Immature natural killer cell (primary cell): ENCODE measurements around the gene WDR35. TPM values are rescaled to one million over a fixed set of nuclear protein-coding genes. Genes with fewer than 3 reads are reported as not detected.

Experiments
- DNase-seq, 3 donors: peaks; one replicate each; pipeline ENCODE4 v3.0.0; 2022; ENCODE audit warnings: mixed read lengths in 1 of 3
- H3K27ac Mint-ChIP-seq, 6 donors: one replicate each; pipeline ENCODE4 v1.8.0; 2020; ENCODE audit warnings: mixed read lengths in 6 of 6, mild to moderate bottlenecking in 5 of 6, inconsistent platforms in 4 of 6, moderate library complexity in 3 of 6
- H3K27me3 Mint-ChIP-seq, 3 donors: one replicate each; pipeline ENCODE4 v1.8.0; 2020 to 2021; ENCODE audit warnings: low read depth in 3 of 3, mild to moderate bottlenecking in 3 of 3, mixed read lengths in 3 of 3, moderate library complexity in 3 of 3, inconsistent platforms in 1 of 3
- H3K36me3 Mint-ChIP-seq, 3 donors: one replicate each; pipeline ENCODE4 v1.8.0; 2020; ENCODE audit warnings: mixed read lengths in 3 of 3, inconsistent platforms in 2 of 3, mild to moderate bottlenecking in 2 of 3
- H3K4me1 Mint-ChIP-seq, 2 donors: one replicate each; pipeline ENCODE4 v1.8.0; 2020; ENCODE audit warnings: inconsistent platforms in 2 of 2, mild to moderate bottlenecking in 2 of 2, mixed read lengths in 2 of 2, moderate library complexity in 1 of 2
- H3K4me3 Mint-ChIP-seq, 5 donors: one replicate each; pipeline ENCODE4 v1.8.0; 2020; ENCODE audit warnings: mild to moderate bottlenecking in 5 of 5, mixed read lengths in 5 of 5, inconsistent platforms in 3 of 5, moderate library complexity in 3 of 5
- H3K9me3 Mint-ChIP-seq, 6 donors: one replicate each; pipeline ENCODE4 v1.8.0; 2020; ENCODE audit warnings: mild to moderate bottlenecking in 6 of 6, mixed read lengths in 6 of 6, inconsistent platforms in 4 of 6, moderate library complexity in 3 of 6
- polyA plus RNA-seq, 3 donors: library from polyadenylated mRNA; unstranded; fragments of 300-500 nt; fragmentation: Illumina TruSeq; gene quantifications; one replicate each; pipeline ENCODE4 v1.2.3, GENCODE V29; 2021

Gene WDR35
- polyA plus RNA-seq, 3 donors from 2014 or later, result 2.3 to 2.7 (median 2.4) TPM

GRCh38 chr2:19876751-19877150 is 113.2 kb downstream of the WDR35 start:
- H3K9me3 Mint-ChIP-seq, result peaks cover 0 to 2% (median 0%) of the 10 kb centered on the region in 6 donors
- peaks cover 0 to 26% (median 11%) of the 10 kb centered on the region in 3 donors for H3K36me3 Mint-ChIP-seq
- no peak overlapping the region for H3K4me3 Mint-ChIP-seq
- no peak for DNase-seq
- H3K27ac Mint-ChIP-seq, result no peak overlapping the region
- H3K4me1 Mint-ChIP-seq, result no peaks in the 10 kb centered on the region
- H3K27me3 Mint-ChIP-seq, result no peaks in the 10 kb centered on the region

GRCh38 chr2:19875280-19875679 is 114.6 kb downstream of the WDR35 start:
- no peaks in the 10 kb centered on the region for H3K27me3 Mint-ChIP-seq
- DNase-seq, result no peak

DNA sequence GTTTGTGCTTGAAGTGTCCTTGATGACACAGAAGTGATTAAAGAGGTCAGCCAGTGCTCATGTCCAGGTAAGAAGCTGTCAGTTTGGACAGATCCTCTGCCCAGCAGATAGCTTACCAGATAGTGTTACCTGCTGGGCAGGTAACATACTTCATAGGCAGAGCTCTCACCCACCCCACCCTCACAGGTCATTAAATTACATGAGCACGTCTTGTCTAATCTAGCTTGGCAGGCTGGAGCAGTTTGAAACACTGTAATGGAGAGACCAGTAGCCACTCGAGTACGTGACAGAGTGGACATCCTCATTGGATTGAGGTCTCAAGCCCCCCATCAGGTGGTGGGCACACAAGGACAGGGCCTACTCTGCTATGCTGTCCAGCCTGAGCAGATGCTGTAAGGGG is 115.2 kb downstream of the WDR35 start:
- DNase-seq, result no peak
- Mint-ChIP-seq H3K36me3 (peaks cover 0 to 22% (median 11%) of the 10 kb centered on the region in 3 donors), H3K4me1 (peaks cover 9 to 11% of the 10 kb centered on the region in 2 donors)

More at GRCh38 chr2:19875280-19875679, 114.6 kb downstream of the WDR35 start:
- peaks cover 4 to 6% of the 10 kb centered on the region in 2 donors for H3K4me1 Mint-ChIP-seq
- no peak overlapping the region for H3K27ac Mint-ChIP-seq
- H3K36me3 Mint-ChIP-seq, result peaks cover 0 to 25% (median 11%) of the 10 kb centered on the region in 3 donors
- H3K4me3 Mint-ChIP-seq, result no peak overlapping the region
- H3K9me3 Mint-ChIP-seq, result no peaks in the 10 kb centered on the region

GRCh38 chr2:19873014-19873413 is 116.9 kb downstream of the WDR35 start:
- peaks cover 26 to 27% of the 10 kb centered on the region in 2 donors for H3K4me1 Mint-ChIP-seq
- H3K4me3 Mint-ChIP-seq, result no peak overlapping the region
- peak overlapping the region in 1 of 6 donors; percentile 16 for H3K27ac Mint-ChIP-seq
- no peak for DNase-seq
- peaks cover 0 to 4% (median 0%) of the 10 kb centered on the region in 3 donors for H3K27me3 Mint-ChIP-seq
- peaks cover 0 to 18% (median 3%) of the 10 kb centered on the region in 3 donors for H3K36me3 Mint-ChIP-seq
- H3K9me3 Mint-ChIP-seq, result no peaks in the 10 kb centered on the region

More for the DNA sequence above, 115.2 kb downstream of the WDR35 start:
- Mint-ChIP-seq H3K4me3 (no peak overlapping the region), H3K27me3 (no peaks in the 10 kb centered on the region), H3K9me3 (no peaks in the 10 kb centered on the region), H3K27ac (no peak overlapping the region)

DNA sequence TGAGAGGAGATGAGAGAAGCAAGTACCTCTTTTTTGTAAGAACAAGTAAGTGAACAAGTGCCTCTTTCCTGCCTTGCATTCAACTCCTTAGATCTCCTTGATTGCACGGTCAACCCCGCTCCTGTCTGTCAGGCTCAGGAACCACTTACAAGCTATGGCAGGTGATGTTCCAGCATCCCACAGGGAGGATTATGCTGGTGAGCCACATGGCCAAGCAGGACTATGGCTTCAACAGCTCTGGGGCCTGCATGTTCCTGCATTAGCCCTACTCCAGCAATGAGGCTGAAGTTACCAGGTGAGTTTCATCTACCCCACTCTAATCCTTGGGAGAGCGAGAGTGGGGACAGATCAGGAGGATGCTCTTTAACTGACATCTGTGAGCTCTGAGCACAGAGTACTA is 117.6 kb downstream of the WDR35 start:
- H3K27me3 Mint-ChIP-seq, result peaks cover 0 to 4% (median 3%) of the 10 kb centered on the region in 3 donors
- no peaks in the 10 kb centered on the region for H3K9me3 Mint-ChIP-seq
- DNase-seq, result no peak
- no peak overlapping the region for H3K4me3 Mint-ChIP-seq
- H3K4me1 Mint-ChIP-seq, result peaks cover 29 to 30% of the 10 kb centered on the region in 2 donors
- H3K27ac Mint-ChIP-seq, result no peak overlapping the region
- peaks cover 0 to 18% (median 3%) of the 10 kb centered on the region in 3 donors for H3K36me3 Mint-ChIP-seq

- H3K27ac Mint-ChIP-seq, result no peak overlapping the region
- peaks cover 29 to 30% of the 10 kb centered on the region in 2 donors for H3K4me1 Mint-ChIP-seq
- H3K36me3 Mint-ChIP-seq, result peaks cover 0 to 16% (median 2%) of the 10 kb centered on the region in 3 donors
- no peak for DNase-seq
- no peak overlapping the region for H3K4me3 Mint-ChIP-seq
- no peaks in the 10 kb centered on the region for H3K9me3 Mint-ChIP-seq
- H3K27me3 Mint-ChIP-seq, result peaks cover 0 to 4% (median 3%) of the 10 kb centered on the region in 3 donors
Observed at GRCh38 chr2:19871836-19872235, 118.1 kb downstream of the WDR35 start.

DNA sequence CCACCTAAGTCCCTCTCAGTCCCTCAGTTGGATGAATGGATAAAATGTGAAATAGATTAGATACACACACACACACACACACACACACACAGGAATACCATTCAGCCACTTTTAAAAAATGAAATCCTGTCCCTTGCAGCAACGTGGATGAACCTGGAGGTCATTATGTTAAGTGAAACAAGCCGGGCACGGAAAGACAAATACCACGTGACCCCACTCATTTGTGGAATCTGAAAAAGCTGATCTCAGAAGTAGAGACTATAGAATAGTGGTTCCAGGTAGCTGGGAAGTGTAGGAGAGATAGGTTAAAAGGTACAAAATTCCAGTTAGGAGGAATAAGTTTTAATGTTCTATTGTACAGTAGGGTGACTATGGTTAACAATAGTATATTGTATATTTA is 119.1 kb downstream of the WDR35 start:
- peaks cover 0 to 8% (median 0%) of the 10 kb centered on the region in 3 donors for H3K36me3 Mint-ChIP-seq
- H3K4me3 Mint-ChIP-seq, result peak overlapping the region in 1 of 5 donors; percentile 97
- peaks cover 0 to 4% (median 3%) of the 10 kb centered on the region in 3 donors for H3K27me3 Mint-ChIP-seq
- H3K4me1 Mint-ChIP-seq, result peaks cover 29 to 30% of the 10 kb centered on the region in 2 donors
- peak overlapping the region in 3 of 6 donors; percentile 13 to 42 (median 26) for H3K27ac Mint-ChIP-seq
- no peaks in the 10 kb centered on the region for H3K9me3 Mint-ChIP-seq
- no peak for DNase-seq

DNA sequence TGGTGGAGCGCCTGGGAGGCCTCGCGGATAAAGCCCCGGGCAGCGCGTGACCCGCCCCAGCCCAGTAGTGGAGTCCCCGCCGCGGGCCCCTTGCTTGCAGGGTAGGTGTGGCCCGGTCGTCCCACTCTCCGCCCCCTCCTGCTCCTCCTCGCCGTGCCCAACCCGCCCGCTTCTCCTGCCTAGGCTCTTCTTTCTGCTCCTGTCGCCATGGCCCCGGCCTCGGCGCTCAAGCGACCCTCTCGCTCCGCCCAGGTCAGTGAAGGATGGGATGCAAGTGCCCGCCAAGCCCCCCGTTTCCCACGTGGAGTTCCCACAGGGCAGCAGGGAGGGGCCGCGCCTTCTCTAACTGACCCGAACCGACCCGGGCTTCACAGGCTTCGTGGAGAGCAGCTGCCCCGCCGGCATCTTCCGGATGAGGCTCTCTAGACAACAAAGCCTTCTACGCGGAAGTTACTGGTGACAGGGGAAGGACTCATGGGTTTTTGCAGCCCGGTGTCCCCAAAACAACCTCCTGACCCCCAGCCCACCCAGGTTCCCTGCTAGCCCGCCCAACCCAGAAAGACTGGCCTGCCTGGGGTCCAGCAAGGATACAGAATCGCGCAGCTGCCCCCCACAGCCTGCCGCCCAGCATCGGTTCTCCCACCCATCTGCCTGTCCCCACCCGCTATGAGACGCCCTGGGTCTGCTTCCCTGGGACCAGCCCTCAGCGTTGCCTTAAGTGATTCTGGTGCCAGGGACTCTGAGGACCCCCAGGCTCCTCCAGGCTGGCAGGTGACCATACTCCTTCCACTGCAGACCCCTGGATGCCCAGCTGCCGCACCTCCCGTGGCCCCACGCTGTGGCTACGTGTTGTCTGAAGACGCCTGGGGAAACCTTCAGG is 121.0 kb downstream of the WDR35 start:
- peaks cover 29 to 30% of the 10 kb centered on the region in 2 donors for H3K4me1 Mint-ChIP-seq
- H3K36me3 Mint-ChIP-seq, result peaks cover 0 to 3% (median 0%) of the 10 kb centered on the region in 3 donors
- peak; percentile 50 to 61 (median 55) for DNase-seq
- H3K27ac Mint-ChIP-seq, result peak overlapping the region; percentile 89 to 95 (median 94)
- H3K4me3 Mint-ChIP-seq, result peak overlapping the region; percentile 96 to 99 (median 97)
- peaks cover 0 to 4% (median 4%) of the 10 kb centered on the region in 3 donors for H3K27me3 Mint-ChIP-seq
- no peaks in the 10 kb centered on the region for H3K9me3 Mint-ChIP-seq

DNA sequence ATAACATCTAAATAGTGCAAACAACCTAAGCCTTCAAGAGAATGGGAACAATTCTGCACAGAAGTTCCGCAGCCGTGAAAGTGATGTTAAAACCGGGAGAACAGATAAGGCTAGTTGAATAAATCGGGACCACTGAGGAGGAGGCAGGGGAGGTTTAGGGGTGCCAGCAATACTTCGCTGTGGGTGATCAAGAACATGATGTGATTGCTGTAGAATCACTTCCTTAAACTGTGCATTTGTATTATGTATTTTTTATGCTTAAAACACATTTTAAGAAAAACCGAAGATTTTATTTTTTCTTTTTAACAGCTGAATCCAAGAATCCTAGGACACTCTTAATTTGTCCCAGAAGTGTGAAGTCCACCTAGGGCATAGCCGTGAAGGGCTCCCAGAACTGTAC is 121.7 kb downstream of the WDR35 start:
- peak overlapping the region; percentile 96 to 99 (median 97) for H3K4me3 Mint-ChIP-seq
- no peaks in the 10 kb centered on the region for H3K9me3 Mint-ChIP-seq
- H3K27ac Mint-ChIP-seq, result peak overlapping the region in 5 of 6 donors; percentile 51 to 93 (median 64)
- H3K27me3 Mint-ChIP-seq, result peaks cover 0 to 4% (median 4%) of the 10 kb centered on the region in 3 donors
- H3K36me3 Mint-ChIP-seq, result peaks cover 0 to 3% (median 0%) of the 10 kb centered on the region in 3 donors
- no peak for DNase-seq
- peaks cover 29 to 30% of the 10 kb centered on the region in 2 donors for H3K4me1 Mint-ChIP-seq

GRCh38 chr2:19866771-19867170 is 123.1 kb downstream of the WDR35 start:
- Mint-ChIP-seq H3K27me3 (peaks cover 0 to 4% (median 4%) of the 10 kb centered on the region in 3 donors), H3K27ac (no peak overlapping the region), H3K4me3 (no peak overlapping the region), H3K4me1 (peaks cover 29 to 30% of the 10 kb centered on the region in 2 donors), H3K9me3 (no peaks in the 10 kb centered on the region), H3K36me3 (no peaks in the 10 kb centered on the region)
- DNase-seq, result no peak

- no peaks in the 10 kb centered on the region for H3K9me3 Mint-ChIP-seq
- no peak for DNase-seq
- H3K27ac Mint-ChIP-seq, result no peak overlapping the region
- H3K27me3 Mint-ChIP-seq, result peaks cover 0 to 7% (median 4%) of the 10 kb centered on the region in 3 donors
- peaks cover 23 to 24% of the 10 kb centered on the region in 2 donors for H3K4me1 Mint-ChIP-seq
- H3K36me3 Mint-ChIP-seq, result no peaks in the 10 kb centered on the region
- no peak overlapping the region for H3K4me3 Mint-ChIP-seq
Observed at GRCh38 chr2:19865151-19865550, 124.8 kb downstream of the WDR35 start.

DNA sequence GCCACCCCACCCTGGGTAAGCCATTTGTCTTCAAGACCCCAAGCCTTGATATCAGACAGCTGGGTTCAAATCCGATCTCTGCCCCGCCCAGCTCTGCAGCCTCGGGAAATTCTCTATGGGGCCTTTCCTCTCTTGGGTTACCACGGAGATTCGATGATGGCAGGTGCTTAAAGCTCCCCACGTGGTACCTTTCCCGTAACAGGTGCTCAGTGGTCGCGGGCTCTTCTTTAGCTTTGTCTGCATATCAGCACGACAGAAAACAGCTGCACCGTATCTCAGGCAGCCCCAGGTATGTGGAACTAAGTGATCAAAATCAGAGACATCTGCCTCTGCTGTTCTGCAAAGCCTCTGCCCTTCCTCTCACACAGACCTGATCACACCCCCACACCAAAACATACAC is 125.5 kb downstream of the WDR35 start:
- no peak overlapping the region for H3K27ac Mint-ChIP-seq
- H3K4me3 Mint-ChIP-seq, result no peak overlapping the region
- peaks cover 2 to 7% (median 4%) of the 10 kb centered on the region in 3 donors for H3K27me3 Mint-ChIP-seq
- no peaks in the 10 kb centered on the region for H3K36me3 Mint-ChIP-seq
- H3K4me1 Mint-ChIP-seq, result peaks cover 15 to 16% of the 10 kb centered on the region in 2 donors
- no peaks in the 10 kb centered on the region for H3K9me3 Mint-ChIP-seq
- DNase-seq, result no peak

DNA sequence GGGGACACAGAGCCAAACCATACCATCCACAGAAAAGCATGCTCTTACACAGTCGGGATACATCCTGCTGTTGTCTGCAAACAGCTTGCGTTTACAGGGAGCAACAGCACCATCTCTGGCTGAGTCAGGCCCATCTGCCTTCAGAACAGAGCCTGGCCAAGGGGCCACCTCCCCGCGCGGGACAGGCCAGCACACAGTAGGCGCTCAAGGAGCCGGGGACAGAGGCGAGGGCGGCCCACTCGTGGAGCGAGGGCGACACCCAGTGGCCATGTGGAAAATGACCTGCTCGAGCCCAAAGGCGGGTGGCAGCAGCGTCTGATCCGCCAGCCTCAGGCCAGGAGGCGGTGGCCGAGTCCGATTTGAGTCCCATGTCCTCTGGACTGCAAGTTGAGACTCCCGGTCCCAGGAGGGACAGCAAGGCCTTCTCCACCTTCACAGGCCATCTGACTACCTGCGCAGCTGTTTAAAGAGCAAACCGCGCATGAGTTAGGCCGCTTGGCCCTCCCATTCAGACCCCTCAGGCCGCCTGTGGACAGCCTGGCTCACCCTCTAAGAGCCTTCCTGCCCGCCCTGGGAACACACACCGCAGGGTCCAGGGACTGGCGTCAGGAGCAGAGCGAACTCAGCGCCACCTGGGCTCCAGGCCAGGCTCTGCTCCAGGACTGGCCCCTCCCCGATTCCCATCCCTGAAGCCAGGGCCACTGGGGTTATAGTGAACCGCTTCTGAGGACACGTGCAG is 126.4 kb downstream of the WDR35 start:
- H3K9me3 Mint-ChIP-seq, result no peaks in the 10 kb centered on the region
- H3K27ac Mint-ChIP-seq, result no peak overlapping the region
- peaks cover 7 to 8% of the 10 kb centered on the region in 2 donors for H3K4me1 Mint-ChIP-seq
- peaks cover 0 to 7% (median 2%) of the 10 kb centered on the region in 3 donors for H3K27me3 Mint-ChIP-seq
- H3K4me3 Mint-ChIP-seq, result no peak overlapping the region
- H3K36me3 Mint-ChIP-seq, result no peaks in the 10 kb centered on the region
- DNase-seq, result peak; percentile 60 to 66 (median 63)
